CD8-positive, alpha-beta memory T cell (primary cell): ENCODE measurements around the gene MGMT. TPM values are rescaled to one million over a fixed set of nuclear protein-coding genes. Genes with fewer than 3 reads are reported as not detected.

Source experiments
- CTCF ChIA-PET: fragments of 350-600 bp; sonication (Branson Sonifier 250); formaldehyde crosslinking; loops from one replicate; lab custom pipeline; 2021; ENCODE audit warnings: antibody characterized with exemption; lab: Charles Lee
- POLR2A ChIA-PET: fragments of 350-600 bp; sonication (Branson Sonifier 250); formaldehyde crosslinking; loops from one replicate; lab custom pipeline; 2021; ENCODE audit warnings: antibody characterized with exemption; lab: Charles Lee
- DNase-seq, 5 donors: peaks; one replicate each; pipeline versions ENCODE4 v3.0.0 to v3.0.0-alpha.2; 2020 to 2022; ENCODE audit warnings: mixed read lengths in 1 of 5
- H3K27ac ChIP-seq: one replicate; pipeline ENCODE4 v1.7.0; 2013; ENCODE audit warnings: low read depth, mild to moderate bottlenecking, low read length, moderate library complexity
- H3K27me3 ChIP-seq: 2 replicates; pipeline ENCODE4 v1.7.0; 2013; ENCODE audit warnings: low read length, mild to moderate bottlenecking; ENCODE audit not compliant: insufficient read depth, poor library complexity, severe bottlenecking
- H3K36me3 ChIP-seq: 2 replicates; pipeline ENCODE4 v1.7.0; 2013; ENCODE audit warnings: mild to moderate bottlenecking, low read length, moderate library complexity; ENCODE audit not compliant: insufficient read depth
- H3K4me1 ChIP-seq: 2 replicates; pipeline ENCODE4 v1.7.0; 2013; ENCODE audit warnings: mild to moderate bottlenecking, low read length, moderate library complexity; ENCODE audit not compliant: insufficient read depth
- H3K4me3 ChIP-seq: 2 replicates; pipeline ENCODE4 v1.7.0; 2013; ENCODE audit warnings: mild to moderate bottlenecking, low read length
- H3K9me3 ChIP-seq: 2 replicates; pipeline ENCODE4 v1.7.0; 2013; ENCODE audit warnings: mild to moderate bottlenecking, low read length
- H3K27ac Mint-ChIP-seq, 8 donors: one replicate each; pipeline ENCODE4 v1.8.0; 2020 to 2021; ENCODE audit warnings: mixed read lengths in 8 of 8, mild to moderate bottlenecking in 6 of 8, inconsistent platforms in 3 of 8, moderate library complexity in 3 of 8
- H3K27me3 Mint-ChIP-seq, 2 donors: one replicate each; pipeline ENCODE4 v1.8.0; 2020 to 2021; ENCODE audit warnings: mixed read lengths in 2 of 2, mild to moderate bottlenecking in 1 of 2, moderate library complexity in 1 of 2
- H3K36me3 Mint-ChIP-seq, 3 donors: one replicate each; pipeline ENCODE4 v1.8.0; 2020 to 2021; ENCODE audit warnings: mixed read lengths in 3 of 3, inconsistent platforms in 1 of 3, mild to moderate bottlenecking in 1 of 3
- H3K4me1 Mint-ChIP-seq, 3 donors: one replicate each; pipeline ENCODE4 v1.8.0; 2020 to 2021; ENCODE audit warnings: mixed read lengths in 3 of 3, inconsistent platforms in 1 of 3, mild to moderate bottlenecking in 1 of 3
- H3K4me3 Mint-ChIP-seq, 7 donors: one replicate each; pipeline ENCODE4 v1.8.0; 2020 to 2021; ENCODE audit warnings: mixed read lengths in 7 of 7, mild to moderate bottlenecking in 6 of 7, moderate library complexity in 4 of 7, inconsistent platforms in 2 of 7
- H3K9me3 Mint-ChIP-seq, 5 donors: one replicate each; pipeline ENCODE4 v1.8.0; 2020 to 2022; ENCODE audit warnings: mixed read lengths in 5 of 5, mild to moderate bottlenecking in 3 of 5, moderate library complexity in 2 of 5, inconsistent platforms in 1 of 5
- polyA plus RNA-seq: library from polyadenylated mRNA; unstranded; fragments of 300-500 nt; fragmentation: Illumina TruSeq; gene quantifications from one replicate; pipeline ENCODE4 v1.2.3, GENCODE V29; 2021
- total RNA-seq, 2 experiments: library from RNA; stranded (reverse); gene quantifications; one replicate each; pipeline ENCODE4 v1.2.3, GENCODE V29; 2021

The MGMT gene
- total and polyA plus RNA-seq, 3 experiments from 2014 or later = 19.7 to 31.7 (median 22.4) TPM

DNA sequence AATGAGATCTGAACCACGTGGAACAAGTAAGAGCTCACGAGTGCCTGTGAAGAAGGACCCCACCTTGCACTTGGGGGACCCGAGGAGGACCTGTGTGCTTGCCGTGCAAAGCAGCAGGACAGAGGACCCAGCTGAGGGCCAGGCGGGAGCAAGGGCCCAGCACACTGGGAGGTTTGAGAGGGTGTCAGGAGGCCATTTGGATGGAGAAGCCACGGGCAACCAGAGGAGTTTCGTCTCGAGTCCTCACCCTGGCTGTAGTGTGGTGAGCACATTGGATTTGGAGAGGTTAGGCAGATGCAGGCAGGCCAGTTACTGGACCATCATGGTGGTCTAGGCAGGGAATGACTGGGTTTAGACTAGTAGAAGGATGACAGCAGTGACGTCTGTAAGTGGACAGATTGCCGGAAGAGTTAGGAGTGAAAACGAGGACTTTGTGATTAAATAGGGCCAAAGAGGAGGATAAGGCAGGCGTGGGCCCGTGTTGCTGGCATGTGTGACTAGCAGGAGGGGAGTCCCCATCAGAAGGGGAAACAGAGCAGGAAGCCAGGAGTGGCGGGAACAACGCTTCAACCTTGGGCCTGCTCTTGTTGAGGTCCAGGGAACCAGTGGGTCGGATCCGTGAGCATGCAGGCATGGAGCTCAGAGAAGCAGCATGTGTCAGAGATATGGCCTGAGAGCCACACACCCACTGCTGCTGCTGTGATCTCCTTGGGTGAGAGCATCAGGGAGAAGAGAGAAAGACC lies 208.2 kb downstream of the MGMT start:
- H3K9me3 Mint-ChIP-seq = peaks cover 0 to 69% (median 6%) of the 10 kb centered on the region in 5 donors
- peaks cover 0 to 3% (median 0%) of the 10 kb centered on the region in 3 donors for H3K4me1 Mint-ChIP-seq
- ChIA-PET CTCF (no interaction called here), POLR2A (no interaction called here)
- DNase-seq = no peak
- Histone ChIP-seq H3K9me3 (no peaks in the 10 kb centered on the region), H3K4me1 (no peaks in the 10 kb centered on the region), H3K27ac (no peak overlapping the region), H3K27me3 (no peaks in the 10 kb centered on the region), H3K4me3 (no peak overlapping the region), H3K36me3 (no peaks in the 10 kb centered on the region)
- no peak overlapping the region for H3K27ac Mint-ChIP-seq
- peaks cover 22 to 72% (median 25%) of the 10 kb centered on the region in 3 donors for H3K36me3 Mint-ChIP-seq
- H3K27me3 Mint-ChIP-seq = peaks cover 0 to 2% of the 10 kb centered on the region in 2 donors
- H3K4me3 Mint-ChIP-seq = no peak overlapping the region

DNA sequence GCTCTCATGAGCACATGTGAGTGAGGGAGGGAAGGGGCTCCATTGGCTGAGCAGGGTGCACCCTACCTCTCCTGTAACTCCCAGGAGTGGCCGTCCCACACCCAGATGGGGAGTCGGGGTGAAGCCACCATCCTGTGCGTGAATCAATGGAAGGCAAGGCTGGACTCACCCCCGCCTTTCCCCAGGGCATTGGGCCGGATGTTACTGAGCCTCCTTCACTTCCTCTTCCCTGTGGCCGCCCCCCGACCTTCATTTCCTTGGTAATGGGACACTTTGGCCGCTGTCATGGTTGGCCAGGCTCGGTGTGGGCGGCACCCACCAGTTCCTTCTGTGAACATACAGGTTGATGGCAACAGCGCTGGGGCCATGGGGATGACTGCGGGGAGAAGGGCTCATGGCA lies 209.0 kb downstream of the MGMT start:
- H3K36me3 ChIP-seq = no peaks in the 10 kb centered on the region
- CTCF ChIA-PET = no interaction called here
- Mint-ChIP-seq H3K27ac (peak overlapping the region in 1 of 8 donors; percentile 72), H3K9me3 (peaks cover 0 to 67% (median 3%) of the 10 kb centered on the region in 5 donors), H3K4me1 (peaks cover 0 to 3% (median 0%) of the 10 kb centered on the region in 3 donors), H3K36me3 (peaks cover 22 to 68% (median 24%) of the 10 kb centered on the region in 3 donors), H3K4me3 (no peak overlapping the region), H3K27me3 (peaks cover 0 to 2% of the 10 kb centered on the region in 2 donors)
- H3K4me1 ChIP-seq = no peaks in the 10 kb centered on the region
- no peaks in the 10 kb centered on the region for H3K9me3 ChIP-seq
- H3K27ac ChIP-seq = no peak overlapping the region
- H3K4me3 ChIP-seq = no peak overlapping the region
- no peaks in the 10 kb centered on the region for H3K27me3 ChIP-seq
- no peak for DNase-seq
- POLR2A ChIA-PET = no interaction called here

DNA sequence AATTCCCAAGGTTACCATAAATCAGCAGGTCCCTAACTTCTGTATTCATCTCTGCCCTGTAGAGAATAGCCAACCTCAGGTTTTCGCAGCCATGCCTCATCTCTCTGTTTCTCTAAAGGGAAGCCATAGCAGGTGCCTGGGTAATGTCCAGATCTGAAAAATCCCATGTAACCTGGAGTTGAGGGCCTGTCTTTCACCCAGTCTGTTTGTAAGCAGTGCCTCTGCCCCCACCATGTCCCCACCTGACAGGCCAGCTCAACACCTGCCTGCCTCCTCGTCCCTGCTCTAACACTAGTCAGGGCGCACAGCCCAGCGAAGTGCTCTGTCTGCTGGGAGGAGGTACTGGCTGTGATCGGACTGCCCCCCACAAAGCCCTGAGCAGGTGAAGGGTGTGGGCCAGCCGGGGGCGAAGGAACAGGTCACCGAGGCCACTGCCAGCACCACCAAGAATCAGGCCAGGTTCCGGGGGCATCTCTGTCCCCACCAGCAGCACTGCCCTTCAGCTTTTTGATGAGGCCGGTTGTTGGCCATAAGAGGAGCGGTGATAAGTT lies 210.4 kb downstream of the MGMT start:
- ChIA-PET POLR2A (no interaction called here), CTCF (no interaction called here)
- no peak overlapping the region for H3K27ac Mint-ChIP-seq
- H3K9me3 ChIP-seq = no peaks in the 10 kb centered on the region
- H3K27ac ChIP-seq = no peak overlapping the region
- peaks cover 12 to 62% (median 21%) of the 10 kb centered on the region in 3 donors for H3K36me3 Mint-ChIP-seq
- no peak overlapping the region for H3K4me3 ChIP-seq
- no peaks in the 10 kb centered on the region for H3K27me3 ChIP-seq
- no peaks in the 10 kb centered on the region for H3K36me3 ChIP-seq
- H3K4me1 ChIP-seq = no peaks in the 10 kb centered on the region
- DNase-seq = no peak
- peaks cover 0 to 3% (median 0%) of the 10 kb centered on the region in 3 donors for H3K4me1 Mint-ChIP-seq
- peaks cover 0 to 64% (median 4%) of the 10 kb centered on the region in 5 donors for H3K9me3 Mint-ChIP-seq
- H3K4me3 Mint-ChIP-seq = no peak overlapping the region
- H3K27me3 Mint-ChIP-seq = peaks cover 0 to 3% of the 10 kb centered on the region in 2 donors

DNA sequence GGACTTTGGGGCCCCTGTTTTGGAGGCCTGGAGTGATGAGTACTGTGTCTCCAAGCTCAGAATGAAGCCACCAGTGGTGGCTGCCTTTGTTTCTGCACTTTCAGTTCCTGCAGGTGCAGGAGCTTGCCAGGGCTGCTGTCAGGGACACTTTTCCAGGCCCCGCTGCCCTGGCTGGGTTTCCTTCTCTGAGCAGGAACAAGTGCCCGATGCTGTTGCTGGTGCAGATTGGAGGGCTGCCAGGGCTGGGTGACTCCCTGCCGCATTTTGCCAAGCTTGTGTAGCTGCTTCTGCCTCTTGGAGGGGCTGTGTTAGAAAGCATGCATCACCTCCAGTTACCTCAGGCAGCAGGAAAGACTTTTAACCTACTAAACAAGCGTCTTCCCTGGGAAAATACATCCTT lies 211.1 kb downstream of the MGMT start:
- Histone ChIP-seq H3K27me3 (no peaks in the 10 kb centered on the region), H3K9me3 (no peaks in the 10 kb centered on the region), H3K4me3 (no peak overlapping the region), H3K27ac (no peak overlapping the region), H3K36me3 (no peaks in the 10 kb centered on the region), H3K4me1 (no peaks in the 10 kb centered on the region)
- Mint-ChIP-seq H3K4me1 (peaks cover 0 to 2% (median 0%) of the 10 kb centered on the region in 3 donors), H3K4me3 (no peak overlapping the region), H3K27ac (no peak overlapping the region), H3K27me3 (peaks cover 0 to 3% of the 10 kb centered on the region in 2 donors), H3K9me3 (peaks cover 0 to 58% (median 4%) of the 10 kb centered on the region in 5 donors), H3K36me3 (peaks cover 9 to 55% (median 21%) of the 10 kb centered on the region in 3 donors)
- ChIA-PET POLR2A (no interaction called here), CTCF (no interaction called here)
- no peak for DNase-seq

DNA sequence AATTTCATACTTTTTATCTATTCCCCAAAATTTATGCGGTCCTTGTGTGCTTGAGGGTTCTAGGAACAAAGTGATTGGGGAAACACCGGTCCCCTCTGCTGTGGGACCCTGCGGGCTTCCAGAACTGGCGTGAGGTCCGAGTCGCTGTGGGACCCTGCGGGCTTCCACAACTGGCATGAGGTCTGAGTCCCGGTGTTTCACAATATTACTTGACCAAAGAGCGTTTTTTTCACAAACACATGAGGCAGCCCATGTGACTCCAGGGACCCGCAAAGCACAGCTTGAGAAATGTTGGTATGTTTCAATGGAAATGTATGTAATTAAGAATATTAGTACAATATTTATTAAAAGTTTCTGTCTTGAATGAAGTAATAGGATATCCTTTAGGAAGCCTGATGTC lies 212.2 kb downstream of the MGMT start:
- Mint-ChIP-seq H3K9me3 (peaks cover 0 to 59% (median 2%) of the 10 kb centered on the region in 5 donors), H3K27ac (no peak overlapping the region), H3K27me3 (peaks cover 0 to 3% of the 10 kb centered on the region in 2 donors), H3K4me1 (peaks cover 0 to 2% (median 0%) of the 10 kb centered on the region in 3 donors), H3K36me3 (peaks cover 9 to 54% (median 20%) of the 10 kb centered on the region in 3 donors), H3K4me3 (no peak overlapping the region)
- Histone ChIP-seq H3K36me3 (no peaks in the 10 kb centered on the region), H3K27ac (no peak overlapping the region), H3K4me1 (no peaks in the 10 kb centered on the region), H3K27me3 (no peaks in the 10 kb centered on the region), H3K4me3 (no peak overlapping the region), H3K9me3 (no peaks in the 10 kb centered on the region)
- DNase-seq = no peak
- ChIA-PET CTCF (no interaction called here), POLR2A (no interaction called here)

DNA sequence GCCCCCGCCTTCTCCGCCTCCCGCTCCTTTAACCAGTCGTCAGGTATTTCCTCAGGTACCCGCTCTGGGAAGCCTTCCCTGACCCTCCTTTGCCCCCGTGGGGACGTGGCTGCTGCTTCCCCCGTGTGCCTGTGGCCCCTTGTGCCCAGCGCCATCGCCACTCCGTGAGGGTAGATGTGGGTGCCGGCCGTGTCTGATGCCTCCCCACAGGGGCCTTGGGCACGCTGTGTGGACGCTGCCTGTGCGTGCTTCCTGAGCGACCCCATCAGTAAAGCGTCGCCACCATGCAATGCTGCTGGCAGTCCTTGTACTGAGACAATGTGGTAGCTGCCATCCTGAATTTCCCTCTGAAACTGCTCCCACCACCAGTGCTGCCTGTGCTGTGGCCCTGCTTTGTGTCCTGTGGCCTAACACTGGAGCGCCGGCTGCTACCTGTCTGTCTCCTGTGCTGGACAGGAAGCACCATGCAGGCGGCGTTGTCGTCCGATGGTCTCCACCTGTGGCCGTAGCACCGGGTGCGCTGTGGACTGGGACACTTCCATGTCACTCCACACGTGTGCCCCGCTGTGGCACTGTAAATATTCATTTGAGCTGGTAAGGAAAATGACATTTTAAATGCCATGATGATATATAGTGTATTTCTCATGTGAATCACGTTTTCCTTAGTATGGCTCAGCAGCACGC lies 213.8 kb downstream of the MGMT start:
- ChIA-PET POLR2A (no interaction called here), CTCF (no interaction called here)
- peaks cover 0 to 58% (median 2%) of the 10 kb centered on the region in 5 donors for H3K9me3 Mint-ChIP-seq

DNA sequence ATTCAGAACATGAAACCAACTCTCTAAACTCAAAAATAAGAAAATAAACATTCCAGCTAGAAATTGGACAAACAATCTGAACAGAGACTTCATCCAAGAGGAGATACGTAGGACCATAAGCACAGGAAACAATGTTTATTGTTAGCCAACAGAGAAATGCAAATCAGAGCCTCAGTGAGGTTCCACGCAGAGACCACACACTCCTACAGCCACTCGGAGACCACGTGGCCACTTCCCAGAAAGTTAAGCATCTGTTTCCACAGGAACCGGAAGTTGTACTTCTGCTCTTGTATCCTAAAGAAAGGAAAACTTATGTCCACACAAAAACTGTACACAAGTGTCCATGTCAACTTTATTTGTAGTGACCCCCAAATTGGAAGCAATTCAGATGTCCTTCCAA lies 214.8 kb downstream of the MGMT start:
- Histone ChIP-seq H3K36me3 (no peaks in the 10 kb centered on the region), H3K4me1 (no peaks in the 10 kb centered on the region), H3K9me3 (no peaks in the 10 kb centered on the region), H3K4me3 (no peak overlapping the region), H3K27me3 (no peaks in the 10 kb centered on the region), H3K27ac (no peak overlapping the region)
- peak overlapping the region in 1 of 8 donors; percentile 34 for H3K27ac Mint-ChIP-seq
- DNase-seq = no peak
- H3K4me3 Mint-ChIP-seq = no peak overlapping the region
- H3K9me3 Mint-ChIP-seq = peaks cover 0 to 60% (median 2%) of the 10 kb centered on the region in 5 donors
- no peaks in the 10 kb centered on the region for H3K4me1 Mint-ChIP-seq
- ChIA-PET CTCF (no interaction called here), POLR2A (no interaction called here)
- H3K36me3 Mint-ChIP-seq = peaks cover 5 to 48% (median 12%) of the 10 kb centered on the region in 3 donors
- H3K27me3 Mint-ChIP-seq = peaks cover 0 to 1% of the 10 kb centered on the region in 2 donors

More for the DNA sequence above, 213.8 kb downstream of the MGMT start:
- Histone ChIP-seq H3K27ac (no peak overlapping the region), H3K4me3 (no peak overlapping the region), H3K27me3 (no peaks in the 10 kb centered on the region), H3K36me3 (no peaks in the 10 kb centered on the region), H3K4me1 (no peaks in the 10 kb centered on the region), H3K9me3 (no peaks in the 10 kb centered on the region)
- no peak overlapping the region for H3K4me3 Mint-ChIP-seq
- no peak overlapping the region for H3K27ac Mint-ChIP-seq
- no peak for DNase-seq
- H3K27me3 Mint-ChIP-seq = peaks cover 0 to 1% of the 10 kb centered on the region in 2 donors
- H3K4me1 Mint-ChIP-seq = no peaks in the 10 kb centered on the region
- H3K36me3 Mint-ChIP-seq = peaks cover 5 to 52% (median 12%) of the 10 kb centered on the region in 3 donors

DNA sequence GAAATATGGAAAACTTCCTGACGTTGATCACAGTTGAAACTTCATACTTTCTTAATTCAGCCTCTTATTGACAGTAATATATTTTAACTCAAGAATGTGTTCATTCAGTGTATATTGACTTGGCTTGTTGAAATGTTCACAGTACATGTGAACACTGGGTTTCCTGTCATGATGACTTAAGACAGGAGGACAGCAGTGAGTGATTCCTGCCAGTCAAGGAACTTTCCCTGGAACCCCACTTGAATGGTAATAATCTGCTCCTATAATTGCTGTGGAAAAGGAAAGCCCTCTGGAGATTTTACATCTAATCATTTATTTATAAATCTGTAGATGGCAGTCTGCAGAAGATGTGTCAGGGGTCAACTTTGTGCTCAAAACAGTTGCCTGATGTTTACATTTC lies 216.5 kb downstream of the MGMT start:
- Mint-ChIP-seq H3K27me3 (peaks cover 0 to 1% of the 10 kb centered on the region in 2 donors), H3K4me1 (no peaks in the 10 kb centered on the region), H3K9me3 (peaks cover 0 to 66% (median 2%) of the 10 kb centered on the region in 5 donors), H3K36me3 (peaks cover 4 to 45% (median 12%) of the 10 kb centered on the region in 3 donors), H3K27ac (no peak overlapping the region), H3K4me3 (no peak overlapping the region)
- Histone ChIP-seq H3K27me3 (no peaks in the 10 kb centered on the region), H3K9me3 (no peaks in the 10 kb centered on the region), H3K36me3 (no peaks in the 10 kb centered on the region), H3K27ac (no peak overlapping the region), H3K4me3 (no peak overlapping the region), H3K4me1 (no peaks in the 10 kb centered on the region)
- CTCF ChIA-PET = no interaction called here
- POLR2A ChIA-PET = no interaction called here
- DNase-seq = no peak
